ENCODE data around the gene CFAP69.
A peak's percentile ranks its signal among the peaks of the same experiment; 100 is the strongest.

Gene CFAP69

GRCh38 chr7:90211391-90212148 is 33.4 kb upstream of the CFAP69 start, which contains the start of gene STEAP2:
TSS of gene STEAP2 (plus strand) at chr7:90211740. CDS start at chr7:90225083, 13,343 bp downstream.
- TF ChIP-seq, protein P1, sequence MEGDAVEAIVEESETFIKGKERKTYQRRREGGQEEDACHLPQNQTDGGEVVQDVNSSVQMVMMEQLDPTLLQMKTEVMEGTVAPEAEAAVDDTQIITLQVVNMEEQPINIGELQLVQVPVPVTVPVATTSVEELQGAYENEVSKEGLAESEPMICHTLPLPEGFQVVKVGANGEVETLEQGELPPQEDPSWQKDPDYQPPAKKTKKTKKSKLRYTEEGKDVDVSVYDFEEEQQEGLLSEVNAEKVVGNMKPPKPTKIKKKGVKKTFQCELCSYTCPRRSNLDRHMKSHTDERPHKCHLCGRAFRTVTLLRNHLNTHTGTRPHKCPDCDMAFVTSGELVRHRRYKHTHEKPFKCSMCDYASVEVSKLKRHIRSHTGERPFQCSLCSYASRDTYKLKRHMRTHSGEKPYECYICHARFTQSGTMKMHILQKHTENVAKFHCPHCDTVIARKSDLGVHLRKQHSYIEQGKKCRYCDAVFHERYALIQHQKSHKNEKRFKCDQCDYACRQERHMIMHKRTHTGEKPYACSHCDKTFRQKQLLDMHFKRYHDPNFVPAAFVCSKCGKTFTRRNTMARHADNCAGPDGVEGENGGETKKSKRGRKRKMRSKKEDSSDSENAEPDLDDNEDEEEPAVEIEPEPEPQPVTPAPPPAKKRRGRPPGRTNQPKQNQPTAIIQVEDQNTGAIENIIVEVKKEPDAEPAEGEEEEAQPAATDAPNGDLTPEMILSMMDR (IDR thresholded peaks at IDR 0.05; ENCODE audit: low read depth, low read length), result peak; percentile 4
- TF ChIP-seq MAX (IDR thresholded peaks at IDR 0.05; ENCODE audit: low read depth, low read length), result no peak

GRCh38 chr7:90212149-90212495 is 32.9 kb upstream of the CFAP69 start:
- no peak overlapping the region for H3K4me3 ChIP-seq (ENCODE audit: low read depth, low read length)
- no peak for DNase-seq (ENCODE audit: low read depth)
- TF ChIP-seq, protein P1 (IDR thresholded peaks at IDR 0.05; ENCODE audit: low read depth, low read length), result no peak
- TF ChIP-seq POLR2A (IDR thresholded peaks at IDR 0.05; ENCODE audit: extremely low read depth, insufficient read length) (no peak), MYC (IDR thresholded peaks at IDR 0.05; ENCODE audit: low read depth, low read length) (no peak)

More at GRCh38 chr7:90211391-90212148, 33.4 kb upstream of the CFAP69 start, which contains the start of gene STEAP2:
- DNase-seq (ENCODE audit: low read depth), result peak; percentile 15
- no peak within 1 kb of the TSS for H3K4me3 ChIP-seq (ENCODE audit: low read depth, low read length)

GRCh38 chr7:90213521-90213920 is 31.5 kb upstream of the CFAP69 start:
- H3K4me3 ChIP-seq (ENCODE audit: low read depth, low read length), result no peak overlapping the region
- no peak for DNase-seq (ENCODE audit: low read depth)
- no peak for TF ChIP-seq POLR2A (IDR thresholded peaks at IDR 0.05; ENCODE audit: extremely low read depth, insufficient read length)
- TF ChIP-seq, protein P1 (IDR thresholded peaks at IDR 0.05; ENCODE audit: low read depth, low read length), result no peak
- no peak for TF ChIP-seq MAX (IDR thresholded peaks at IDR 0.05; ENCODE audit: low read depth, low read length)
- TF ChIP-seq MYC (IDR thresholded peaks at IDR 0.05; ENCODE audit: low read depth, low read length), result no peak

GRCh38 chr7:90216080-90216674 is 28.8 kb upstream of the CFAP69 start:
- H3K4me3 ChIP-seq (ENCODE audit: low read depth, low read length), result no peak overlapping the region
- no peak for DNase-seq (ENCODE audit: low read depth)
- TF ChIP-seq MAX (IDR thresholded peaks at IDR 0.05; ENCODE audit: low read depth, low read length) (no peak), POLR2A (IDR thresholded peaks at IDR 0.05; ENCODE audit: extremely low read depth, insufficient read length) (no peak), MYC (IDR thresholded peaks at IDR 0.05; ENCODE audit: low read depth, low read length) (no peak)
- TF ChIP-seq, protein P1 (IDR thresholded peaks at IDR 0.05; ENCODE audit: low read depth, low read length), result no peak

DNA sequence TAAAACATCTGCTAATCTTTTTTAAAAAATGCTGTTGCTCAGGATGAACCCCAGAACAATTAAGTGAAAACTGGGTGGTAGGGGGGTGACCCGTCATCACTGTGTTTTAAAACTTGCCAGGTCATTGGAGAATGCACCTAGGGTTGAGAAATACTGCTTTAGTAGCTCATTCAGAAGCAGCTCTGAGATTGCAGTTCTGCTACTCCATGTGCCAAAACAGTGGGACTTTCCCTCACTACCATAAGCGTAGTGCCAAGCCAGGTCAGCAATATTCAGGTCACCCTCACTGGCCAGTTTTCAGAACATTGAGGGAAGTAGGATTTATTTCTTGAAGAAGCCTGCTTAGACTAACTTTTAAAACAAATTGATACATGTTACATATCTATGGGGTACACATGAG is 28.2 kb upstream of the CFAP69 start:
- no peak overlapping the region for H3K4me3 ChIP-seq (ENCODE audit: low read depth, low read length)
- TF ChIP-seq MYC (IDR thresholded peaks at IDR 0.05; ENCODE audit: low read depth, low read length), result no peak
- TF ChIP-seq MAX (IDR thresholded peaks at IDR 0.05; ENCODE audit: low read depth, low read length), result no peak
- TF ChIP-seq, protein P1 (IDR thresholded peaks at IDR 0.05; ENCODE audit: low read depth, low read length), result no peak
- TF ChIP-seq POLR2A (IDR thresholded peaks at IDR 0.05; ENCODE audit: extremely low read depth, insufficient read length), result no peak
- no peak for DNase-seq (ENCODE audit: low read depth)
